ENCODE data around the gene HCN2. TPM values are rescaled to one million over a fixed set of nuclear protein-coding genes. Genes with fewer than 3 reads are reported as not detected.

Gene HCN2
- total and polyA plus RNA-seq, 9 of the 15 experiments (the other 6 are each of a cell fraction or from before 2014, with no cell fraction given): 0.29 to 4.2 (median 0.82) TPM; not detected in 2

GRCh38 chr19:601790-602189, 12.1 kb downstream of the HCN2 start:
- no peak for DNase-seq (ENCODE audit: extremely low read depth in 1 of 4, low spot score in 3 of 4)
- no peak for ATAC-seq
- peaks cover 3 to 39% of the 10 kb centered on the region in 2 experiments; a peak in 3 of 5 replicates for H3K4me1 ChIP-seq (replicated peaks in 1 of 2; ENCODE audit: control insufficient read depth in 2 of 2, insufficient read depth in 2 of 2, low read length in 2 of 2)
- in situ Hi-C loops (cut with MboI) (no loop called here), intact Hi-C loops (cut with micrococcal nuclease) (no loop called here)
- H3K9me1 ChIP-seq (ENCODE audit: control insufficient read depth, insufficient read depth, low read length): no peaks in the 10 kb centered on the region
- no TSS peak for BruUV-seq (replicated peaks)
- no peak for FAIRE-seq
- no peak overlapping the region for H3K27ac ChIP-seq (ENCODE audit: extremely low read depth, low read depth, low read length)
- no peaks in the 10 kb centered on the region for H3K79me2 ChIP-seq (ENCODE audit: control insufficient read depth, insufficient read depth, low read length)
- no peak overlapping the region for H3K4me2 ChIP-seq (ENCODE audit: insufficient read depth, low read length)
- H4K20me1 ChIP-seq (replicated peaks; ENCODE audit: control insufficient read depth, insufficient read depth, low read length): no peaks in the 10 kb centered on the region
- no peak overlapping the region for H3K4me3 ChIP-seq
- no peak overlapping the region for H3K9ac ChIP-seq (ENCODE audit: insufficient read depth in 1 of 2, low read depth in 2 of 2, low read length in 2 of 2)
- WGBS (ENCODE audit: insufficient coverage, low coverage, missing lambda C conversion rate): 52% methylated on average over 16 of the region's 25 CpGs
- no peak for TF ChIP-seq MYC (IDR thresholded peaks at IDR 0.05; ENCODE audit: low read depth, low read length)
- no peak for TF ChIP-seq MYC (CRISPR knock-in tag; IDR thresholded peaks at IDR 0.05; ENCODE audit: borderline replicate concordance, low read depth)
- no peaks in the 10 kb centered on the region for H3K36me3 ChIP-seq (ENCODE audit: control insufficient read depth, insufficient read depth, low read length)
- H3K27me3 ChIP-seq (ENCODE audit: control insufficient read depth in 2 of 2, insufficient read depth in 2 of 2, low read length in 2 of 2): no peaks in the 10 kb centered on the region
- CTCF ChIA-PET (ENCODE audit: low intra/inter-chr PET ratio): no interaction called here
- no peak overlapping the region for H2AFZ ChIP-seq (ENCODE audit: low read depth, low read length)
- POLR2A ChIA-PET: no interaction called here
- H3K9me3 ChIP-seq (replicated peaks; ENCODE audit: control insufficient read depth, insufficient read depth, low read depth, low read length): 0 out of 2 replicates have a peak, but pooled peaks cover 2% of the 10 kb centered on the region

GRCh38 chr19:602391-603301, 13.0 kb downstream of the HCN2 start:
- ChIA-PET CTCF (ENCODE audit: low intra/inter-chr PET ratio) (no interaction called here), POLR2A (no interaction called here)
- no TSS peak for BruUV-seq (replicated peaks)
- Histone ChIP-seq H3K4me1 (replicated peaks in 1 of 2; ENCODE audit: control insufficient read depth in 2 of 2, insufficient read depth in 2 of 2, low read length in 2 of 2) (peaks cover 0 to 42% of the 10 kb centered on the region in 2 experiments; a peak in 2 of 5 replicates), H3K9me1 (ENCODE audit: control insufficient read depth, insufficient read depth, low read length) (no peaks in the 10 kb centered on the region), H3K4me2 (ENCODE audit: insufficient read depth, low read length) (no peak overlapping the region), H3K36me3 (ENCODE audit: control insufficient read depth, insufficient read depth, low read length) (no peaks in the 10 kb centered on the region), H3K27ac (ENCODE audit: extremely low read depth, low read depth, low read length) (no peak overlapping the region), H3K9ac (ENCODE audit: insufficient read depth in 1 of 2, low read depth in 2 of 2, low read length in 2 of 2) (no peak overlapping the region), H3K9me3 (replicated peaks; ENCODE audit: control insufficient read depth, insufficient read depth, low read depth, low read length) (peaks cover 2% of the 10 kb centered on the region; the same call in 1 of the 2 replicates), H3K27me3 (ENCODE audit: control insufficient read depth in 2 of 2, insufficient read depth in 2 of 2, low read length in 2 of 2) (no peaks in the 10 kb centered on the region), H3K79me2 (ENCODE audit: control insufficient read depth, insufficient read depth, low read length) (no peaks in the 10 kb centered on the region), H2AFZ (ENCODE audit: low read depth, low read length) (no peak overlapping the region), H3K4me3 (no peak overlapping the region), H4K20me1 (replicated peaks; ENCODE audit: control insufficient read depth, insufficient read depth, low read length) (no peaks in the 10 kb centered on the region)
- ATAC-seq (no peak), DNase-seq (ENCODE audit: extremely low read depth in 1 of 4, low spot score in 3 of 4) (no peak), FAIRE-seq (no peak)
- in situ Hi-C loops (cut with MboI): no loop called here
- WGBS (ENCODE audit: insufficient coverage, low coverage, missing lambda C conversion rate): 78% methylated on average over 24 of the region's 35 CpGs
- intact Hi-C loops (cut with micrococcal nuclease): no loop called here
- TF ChIP-seq KLF13 (tag; IDR thresholded peaks at IDR 0.05; ENCODE audit: borderline replicate concordance, low read depth): no peak
- no peak for TF ChIP-seq PML (IDR thresholded peaks at IDR 0.05; ENCODE audit: low read length)
- TF ChIP-seq ZNF592 (IDR thresholded peaks at IDR 0.05): no peak
- no peak for TF ChIP-seq RHOXF2B (CRISPR knock-in tag; conservative IDR thresholded peaks at IDR 0.05)
- no peak for TF ChIP-seq RFX5 (IDR thresholded peaks at IDR 0.05; ENCODE audit: low read depth, low read length)
- TF ChIP-seq RBM39 (optimal IDR thresholded peaks at IDR 0.05; ENCODE audit: low read depth, low read length): no peak
- TF ChIP-seq ATF2 (CRISPR knock-in tag; IDR thresholded peaks at IDR 0.05): no peak
